HCT116 (cell line): ENCODE results near the gene CES1.
"Not testable (repeated sequence)": the region's sequence is repeated elsewhere in the genome, so short reads cannot be mapped to it uniquely, and the experiment has no call there.

Experiments used
- CEBPB ChIP-seq: IDR thresholded peaks from 2 replicates; pipeline ENCODE4 v1.6.1; 2012; ENCODE audit warnings: low read depth
- CTCF ChIP-seq, 3 experiments: fragments of 200-600 bp in 1 of 3; sonication (generic) in 1 of 3; IDR thresholded peaks in 2 of 3; conservative IDR thresholded peaks in 1 of 3; 2 replicates each; pipeline ENCODE4 v1.5.1; 2012 to 2017; ENCODE audit warnings: low read depth in 2 of 3, low read length in 2 of 3, antibody characterized with exemption in 1 of 3, borderline replicate concordance in 1 of 3, control low read depth in 1 of 3, mild to moderate bottlenecking in 1 of 3, mixed read lengths in 1 of 3, mixed run types in 1 of 3, moderate library complexity in 1 of 3; ENCODE audit not compliant: insufficient read depth in 1 of 3
- MAX ChIP-seq: IDR thresholded peaks from 2 replicates; pipeline ENCODE4 v1.6.1; 2012
- POLR2A ChIP-seq: IDR thresholded peaks from 2 replicates; pipeline ENCODE4 v1.7.0; 2011; ENCODE audit warnings: borderline replicate concordance; ENCODE audit not compliant: insufficient read depth, insufficient read length; ENCODE audit errors: extremely low read depth
- POLR2AphosphoS5 ChIP-seq: IDR thresholded peaks from 2 replicates; pipeline ENCODE4 v1.6.1; 2011; ENCODE audit warnings: mild to moderate bottlenecking, low read depth, low read length, moderate library complexity
- RAD21 ChIP-seq: IDR thresholded peaks from 2 replicates; pipeline ENCODE4 v1.6.1; 2012; ENCODE audit warnings: low read depth, mild to moderate bottlenecking
- TCF7L2 ChIP-seq: IDR thresholded peaks from 2 replicates; pipeline ENCODE4 v1.7.0; 2011; ENCODE audit warnings: borderline replicate concordance, inconsistent platforms; ENCODE audit not compliant: insufficient read depth, insufficient read length; ENCODE audit errors: extremely low read depth

DNA sequence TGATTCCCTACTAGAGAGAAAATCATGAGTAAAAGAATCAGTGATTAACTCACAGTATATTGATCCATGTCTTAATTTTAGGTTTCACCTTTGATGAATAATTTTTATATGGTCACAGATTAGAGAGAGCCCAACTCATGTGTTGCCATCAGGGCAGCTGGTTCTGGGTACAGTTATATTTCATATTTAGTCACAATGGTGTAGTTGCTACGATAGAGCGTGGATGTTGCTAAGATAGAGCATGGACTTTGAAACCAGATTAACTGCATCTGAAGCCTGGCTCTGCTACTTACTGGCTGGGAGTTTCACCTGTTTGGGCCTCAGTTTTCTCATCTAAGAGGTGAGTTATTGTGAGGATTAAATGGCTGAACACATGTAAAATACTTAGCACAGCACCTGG is 18.7 kb downstream of the CES1 start:
- not testable (repeated sequence) for TF ChIP-seq MAX; RAD21; CEBPB; POLR2AphosphoS5; POLR2A; CTCF (IDR thresholded peaks at IDR 0.05 in 2 of 3, conservative IDR thresholded peaks at IDR 0.05 in 1 of 3; ENCODE audit: borderline replicate concordance in 1 of 3, insufficient read depth in 1 of 3, low read depth in 2 of 3, low read length in 2 of 3); TCF7L2
